BLaER1 treated with 17β-estradiol and CSF1 and Interleukin-3, amounts not matched to agents 10 nM and 100 nM (cell line): ENCODE measurements around the gene DCAF11.

Experiments used
- H3K27ac ChIP-seq, 11 experiments: shearing (Covaris generic); formaldehyde crosslinking; 2 replicates each; pipeline ENCODE4 v1.8.1; 2022
- H3K27me3 ChIP-seq, 11 experiments: shearing (Covaris generic); formaldehyde crosslinking; 2 replicates each; pipeline ENCODE4 v1.8.1; 2022
- H3K36me3 ChIP-seq, 11 experiments: shearing (Covaris generic); formaldehyde crosslinking; 2 replicates each; pipeline ENCODE4 v1.8.1; 2022
- H3K4me1 ChIP-seq, 10 experiments: shearing (Covaris generic); formaldehyde crosslinking; 2 replicates each; pipeline ENCODE4 v1.8.1; 2022
- H3K4me2 ChIP-seq, 11 experiments: shearing (Covaris generic); formaldehyde crosslinking; 2 replicates each; pipeline ENCODE4 v1.8.1; 2022
- H3K4me3 ChIP-seq, 10 experiments: shearing (Covaris generic); formaldehyde crosslinking; 2 replicates each; pipeline ENCODE4 v1.8.1; 2022
- H3K9ac ChIP-seq, 11 experiments: shearing (Covaris generic); formaldehyde crosslinking; 2 replicates each; pipeline ENCODE4 v1.8.1; 2022
- H3K9me3 ChIP-seq, 11 experiments: shearing (Covaris generic); formaldehyde crosslinking; replicated peaks in 1 of 11; 2 replicates each; pipeline ENCODE4 v1.8.1; 2022
- H4K20me1 ChIP-seq, 11 experiments: shearing (Covaris generic); formaldehyde crosslinking; 2 replicates each; pipeline ENCODE4 v1.8.1; 2022
- Cebpa-rat ChIP-seq, 11 experiments: shearing (Covaris generic); IDR thresholded peaks; 2 replicates each; pipeline ENCODE4 v1.8.1; 2022

The DCAF11 gene

DNA sequence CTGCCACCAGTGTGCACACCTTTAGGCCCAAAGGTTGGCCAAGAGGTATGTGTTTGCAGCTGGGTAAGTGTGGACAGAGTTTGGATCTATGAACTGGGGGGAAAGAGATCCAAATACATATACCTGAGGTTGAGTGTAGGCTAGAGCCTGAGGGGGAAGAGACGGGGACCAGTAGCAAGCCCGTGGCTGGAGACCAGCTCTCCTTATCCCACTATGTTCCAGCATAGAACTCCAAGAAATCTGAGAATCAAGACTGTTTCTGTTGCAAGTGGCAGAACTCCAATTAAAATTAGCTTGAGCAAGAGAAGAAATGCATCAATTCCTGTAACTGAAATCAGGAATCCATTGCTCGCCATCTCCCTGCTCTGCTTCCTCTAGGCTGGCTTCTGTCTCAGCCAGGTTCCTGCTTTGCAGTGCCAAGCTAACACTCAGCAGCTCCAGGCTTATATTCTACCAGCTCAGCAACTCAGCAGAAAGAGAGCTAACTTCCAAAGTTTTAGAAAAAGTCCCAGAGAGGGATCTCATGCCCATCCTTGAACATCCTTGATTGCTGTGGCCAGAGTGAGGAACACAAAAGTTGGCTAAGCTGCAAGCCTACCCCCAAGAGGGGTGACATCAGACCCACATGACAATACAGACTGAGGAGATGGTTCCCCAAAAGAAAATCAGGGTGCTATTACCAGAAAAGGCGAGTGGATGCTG lies 21.9 kb upstream of the DCAF11 start:
- peaks cover 0 to 21% (median 0%) of the 10 kb centered on the region in 11 experiments; a peak in 5 of 22 replicates for H4K20me1 ChIP-seq
- no peak for TF ChIP-seq Cebpa-rat (IDR thresholded peaks at IDR 0.05)
- peaks cover 41 to 52% (median 48%) of the 10 kb centered on the region in 10 experiments for H3K4me1 ChIP-seq
- no peaks in the 10 kb centered on the region for H3K27me3 ChIP-seq
- peaks cover 9 to 20% (median 15%) of the 10 kb centered on the region in 11 experiments for H3K36me3 ChIP-seq
- H3K4me3 ChIP-seq = no peak overlapping the region
- H3K9me3 ChIP-seq = no peaks in the 10 kb centered on the region
- H3K4me2 ChIP-seq = peak overlapping the region; percentile 72 to 94 (median 90)
- peak overlapping the region; percentile 94 to 100 (median 98); a peak in 19 of 22 replicates for H3K27ac ChIP-seq
- H3K9ac ChIP-seq = peak overlapping the region in 3 of 11 experiments; percentile 5 to 100 (median 95); a peak in 3 of 22 replicates

DNA sequence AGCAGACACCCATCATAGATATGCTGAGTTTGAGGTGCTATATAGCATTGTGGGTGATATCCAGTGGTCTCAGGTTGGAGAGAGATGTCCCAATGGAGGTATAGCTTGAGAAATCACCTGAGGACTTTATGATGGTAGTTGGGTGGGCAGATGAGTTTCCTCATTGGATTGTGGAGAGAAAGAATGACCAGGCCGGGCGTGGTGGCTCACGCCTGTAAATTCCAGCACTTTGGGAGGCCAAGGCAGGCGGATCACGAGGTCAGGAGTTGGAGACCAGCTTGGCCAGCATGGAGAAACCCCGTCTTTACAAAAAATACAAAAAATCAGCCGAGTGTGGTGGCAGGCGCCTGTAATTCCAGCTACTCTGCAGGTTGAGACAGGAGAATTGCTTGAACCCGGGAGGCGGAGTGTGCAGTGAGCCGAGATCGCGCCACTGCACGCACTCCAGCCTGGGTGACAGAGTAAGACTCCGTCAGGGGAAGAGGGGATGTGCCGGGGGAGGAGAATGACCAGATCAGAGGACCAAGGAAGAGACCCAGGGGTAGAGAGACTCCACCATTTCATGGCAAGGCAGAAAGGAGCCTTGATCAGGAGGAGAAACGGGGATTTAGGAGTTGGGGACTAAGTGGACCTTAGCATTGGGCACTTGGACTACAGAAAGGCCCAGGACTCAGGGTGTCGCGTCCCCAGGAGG lies 21.2 kb upstream of the DCAF11 start:
- Histone ChIP-seq H3K27me3 (no peaks in the 10 kb centered on the region), H3K9me3 (no peaks in the 10 kb centered on the region), H3K27ac (peak overlapping the region; percentile 94 to 100 (median 98); a peak in 21 of 22 replicates), H3K36me3 (peaks cover 16 to 27% (median 22%) of the 10 kb centered on the region in 11 experiments), H3K4me2 (peak overlapping the region; percentile 72 to 94 (median 90)), H3K9ac (peak overlapping the region; percentile 65 to 100 (median 97); a peak in 21 of 22 replicates), H3K4me1 (peaks cover 41 to 57% (median 48%) of the 10 kb centered on the region in 10 experiments), H4K20me1 (peaks cover 0 to 28% (median 0%) of the 10 kb centered on the region in 11 experiments; a peak in 7 of 22 replicates), H3K4me3 (peak overlapping the region in 9 of 10 experiments; percentile 73 to 97 (median 87); a peak in 17 of 20 replicates)
- TF ChIP-seq Cebpa-rat (IDR thresholded peaks at IDR 0.05) = no peak

- Histone ChIP-seq H3K27me3 (no peaks in the 10 kb centered on the region), H3K4me3 (peak within 1 kb of the TSS; percentile 73 to 97 (median 87)), H3K9ac (peak within 1 kb of the TSS; percentile 91 to 100 (median 97)), H3K4me2 (peak within 1 kb of the TSS; percentile 79 to 94 (median 91)), H4K20me1 (peaks cover 0 to 36% (median 4%) of the 10 kb centered on the region in 11 experiments; a peak in 9 of 22 replicates), H3K4me1 (peaks cover 41 to 62% (median 49%) of the 10 kb centered on the region in 10 experiments), H3K27ac (peak within 1 kb of the TSS; percentile 94 to 100 (median 98)), H3K36me3 (peaks cover 24 to 36% (median 30%) of the 10 kb centered on the region in 11 experiments), H3K9me3 (no peaks in the 10 kb centered on the region)
- 0 out of 22 replicates have a peak, but pooled peaks of 1 of the 11 experiments have one; percentile 28 for TF ChIP-seq Cebpa-rat (IDR thresholded peaks at IDR 0.05)
Measured at GRCh38 chr14:24093901-24094840, 20.4 kb upstream of the DCAF11 start, which contains the start of gene PCK2. Gene PCK2, plus strand, starts transcription at chr14:24094311. Its CDS starts 95 bp downstream, at chr14:24094406.

DNA sequence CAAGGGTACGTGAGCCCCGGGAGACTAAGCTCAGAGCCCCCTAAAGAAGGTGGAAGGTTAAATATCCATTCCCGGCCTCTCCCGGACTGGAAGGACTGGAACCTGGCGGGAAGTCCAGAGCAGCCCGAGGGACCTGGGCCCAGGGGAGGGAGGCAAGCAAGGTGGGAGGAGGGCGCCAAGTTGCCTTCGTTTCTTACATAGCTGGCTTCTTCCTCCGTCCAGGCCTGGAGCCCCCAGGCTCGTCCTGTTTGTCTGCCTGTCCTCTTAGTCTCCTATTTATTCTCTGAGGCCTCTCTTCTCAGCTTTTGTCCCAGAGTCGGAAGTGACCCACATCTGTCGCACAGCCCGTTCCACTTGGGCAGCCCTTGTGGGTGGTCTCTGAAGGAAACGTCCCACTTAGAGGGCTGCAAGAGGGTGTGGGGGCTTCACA lies 19.7 kb upstream of the DCAF11 start:
- no peak for TF ChIP-seq Cebpa-rat (IDR thresholded peaks at IDR 0.05)
- Histone ChIP-seq H3K9ac (peak overlapping the region; percentile 91 to 100 (median 97)), H4K20me1 (peaks cover 0 to 43% (median 5%) of the 10 kb centered on the region in 11 experiments; a peak in 9 of 22 replicates), H3K27ac (peak overlapping the region; percentile 94 to 100 (median 98)), H3K9me3 (no peaks in the 10 kb centered on the region), H3K4me3 (peak overlapping the region; percentile 73 to 97 (median 87)), H3K4me1 (peaks cover 41 to 68% (median 52%) of the 10 kb centered on the region in 10 experiments), H3K27me3 (no peaks in the 10 kb centered on the region), H3K4me2 (peak overlapping the region; percentile 79 to 94 (median 91)), H3K36me3 (peaks cover 31 to 42% (median 37%) of the 10 kb centered on the region in 11 experiments)

DNA sequence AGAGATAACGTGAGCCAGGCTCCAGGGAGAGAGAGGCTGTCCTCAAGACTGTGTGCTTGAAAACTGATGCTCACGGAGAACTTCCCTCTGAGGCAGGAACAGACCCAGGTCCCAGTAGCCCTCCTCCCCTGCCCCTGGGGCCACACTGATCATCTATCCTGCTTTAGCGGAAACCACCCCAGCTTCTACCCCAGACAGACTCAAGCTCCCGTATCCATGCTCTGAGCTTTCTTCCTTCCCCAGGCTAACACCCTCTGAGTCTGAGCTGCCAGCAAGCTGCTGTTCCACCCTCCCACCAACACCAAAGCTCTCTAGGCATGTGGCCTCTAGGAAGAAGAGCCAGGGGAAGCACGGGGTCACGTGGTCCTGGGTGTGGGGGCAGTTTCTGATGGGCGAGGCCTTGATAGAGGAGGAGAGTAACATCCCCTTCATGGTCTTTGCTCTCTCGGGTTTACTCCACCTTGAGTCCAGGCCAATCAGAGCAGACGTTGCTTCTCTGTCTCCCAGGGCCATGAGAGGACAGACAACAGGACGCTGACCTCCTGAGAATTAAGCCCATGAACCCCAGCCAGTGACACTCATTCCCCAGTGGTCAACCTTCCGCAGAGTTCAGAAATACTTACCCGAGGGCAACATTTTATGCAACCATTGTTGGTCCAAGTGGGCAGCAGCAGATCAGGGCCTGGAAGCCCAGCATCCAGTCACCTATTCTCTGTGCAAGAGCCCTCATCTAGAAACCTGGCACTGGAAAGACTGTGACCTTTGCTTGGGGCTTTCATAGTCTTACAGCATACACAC lies 19.1 kb upstream of the DCAF11 start:
- no peak for TF ChIP-seq Cebpa-rat (IDR thresholded peaks at IDR 0.05)
- Histone ChIP-seq H3K36me3 (peaks cover 37 to 48% (median 43%) of the 10 kb centered on the region in 11 experiments), H3K27me3 (no peaks in the 10 kb centered on the region), H3K4me3 (peak overlapping the region; percentile 73 to 97 (median 87)), H3K4me2 (peak overlapping the region; percentile 79 to 94 (median 91)), H3K4me1 (peaks cover 38 to 70% (median 51%) of the 10 kb centered on the region in 10 experiments), H3K9me3 (no peaks in the 10 kb centered on the region), H3K27ac (peak overlapping the region; percentile 94 to 100 (median 98)), H3K9ac (peak overlapping the region; percentile 91 to 100 (median 97)), H4K20me1 (peaks cover 0 to 49% (median 5%) of the 10 kb centered on the region in 11 experiments; a peak in 9 of 22 replicates)

DNA sequence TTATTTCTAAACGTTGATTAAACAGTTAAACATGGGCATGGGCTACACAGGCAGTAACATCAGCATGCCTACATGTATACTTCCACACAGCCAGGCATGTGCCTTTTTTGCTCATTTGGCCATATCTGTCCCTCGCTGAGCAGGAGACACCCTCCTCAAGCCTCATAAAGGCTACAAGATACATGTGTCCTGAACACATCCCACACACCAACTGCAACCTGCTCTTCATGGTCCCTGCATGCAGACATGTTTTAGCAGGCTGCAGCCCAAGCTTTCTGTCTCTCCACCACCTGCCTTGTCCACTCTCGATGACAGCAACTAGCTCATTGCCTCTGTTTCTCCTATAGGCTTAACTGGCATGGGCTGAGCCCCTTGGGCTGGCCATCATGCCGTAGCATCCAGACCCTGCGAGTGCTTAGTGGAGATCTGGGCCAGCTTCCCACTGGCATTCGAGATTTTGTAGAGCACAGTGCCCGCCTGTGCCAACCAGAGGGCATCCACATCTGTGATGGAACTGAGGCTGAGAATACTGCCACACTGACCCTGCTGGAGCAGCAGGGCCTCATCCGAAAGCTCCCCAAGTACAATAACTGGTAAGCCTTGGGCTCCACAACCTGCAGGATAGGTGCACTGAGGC lies 17.9 kb upstream of the DCAF11 start:
- Histone ChIP-seq H3K36me3 (peaks cover 49 to 60% (median 55%) of the 10 kb centered on the region in 11 experiments), H3K27ac (0 out of 22 replicates have a peak overlapping the region, but pooled peaks of 1 of the 11 experiments have one; percentile 99), H3K27me3 (no peaks in the 10 kb centered on the region), H3K4me1 (peaks cover 32 to 59% (median 45%) of the 10 kb centered on the region in 10 experiments), H4K20me1 (peaks cover 0 to 61% (median 5%) of the 10 kb centered on the region in 11 experiments; a peak in 9 of 22 replicates), H3K4me3 (no peak overlapping the region), H3K9ac (peak overlapping the region in 1 of 11 experiments; percentile 8; a peak in 1 of 22 replicates), H3K9me3 (no peaks in the 10 kb centered on the region), H3K4me2 (peak overlapping the region; percentile 79 to 94 (median 91))
- no peak for TF ChIP-seq Cebpa-rat (IDR thresholded peaks at IDR 0.05)
